GM21786 (cell line): Measurements from ENCODE around the gene SEMA6B.

ENCODE experiments used
- ATAC-seq: cut with Tn5 transposase; IDR thresholded peaks from one replicate; pipeline ENCODE4 v1.9.1; 2021; ENCODE audit not compliant: unreplicated experiment

Gene SEMA6B

GRCh38 chr19:4513248-4513647, 46.2 kb downstream of the SEMA6B start:
- ATAC-seq = no peak

GRCh38 chr19:4512070-4512469, 47.4 kb downstream of the SEMA6B start:
- no peak for ATAC-seq

DNA sequence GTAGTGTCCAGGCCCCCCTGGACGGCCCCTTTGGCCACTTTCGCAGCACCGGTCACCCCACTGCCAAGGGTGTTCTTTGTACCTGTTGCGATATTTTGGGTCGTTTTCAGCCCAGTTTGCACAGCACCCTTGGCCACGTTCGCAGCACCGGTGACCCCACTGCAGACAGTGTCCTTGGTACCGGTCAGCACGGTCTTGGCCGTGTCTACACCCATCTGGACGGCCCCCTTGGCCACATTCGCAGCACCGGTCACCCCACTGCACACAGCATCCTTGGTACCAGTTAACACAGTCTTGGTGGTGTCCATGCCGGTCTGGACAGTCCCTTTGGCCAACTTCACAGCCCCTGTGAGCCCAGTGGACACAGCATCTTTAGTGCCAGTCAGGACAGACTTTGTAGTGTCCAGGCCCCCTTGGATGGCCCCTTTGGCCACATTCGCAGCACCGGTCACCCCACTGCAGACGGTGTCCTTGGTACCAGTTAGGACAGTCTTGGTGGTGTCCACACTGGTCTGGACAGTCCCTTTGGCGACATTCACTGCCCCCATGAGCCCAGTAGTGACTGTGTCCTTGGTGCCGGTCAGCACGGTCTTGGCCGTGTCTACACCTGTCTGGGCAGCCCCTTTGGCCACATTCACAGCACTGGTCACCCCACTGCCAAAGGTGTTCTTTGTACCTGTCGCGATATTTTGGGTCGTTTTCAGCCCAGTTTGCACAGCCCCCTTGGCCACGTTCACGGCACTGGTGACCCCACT, 48.0 kb downstream of the SEMA6B start:
- no peak for ATAC-seq

DNA sequence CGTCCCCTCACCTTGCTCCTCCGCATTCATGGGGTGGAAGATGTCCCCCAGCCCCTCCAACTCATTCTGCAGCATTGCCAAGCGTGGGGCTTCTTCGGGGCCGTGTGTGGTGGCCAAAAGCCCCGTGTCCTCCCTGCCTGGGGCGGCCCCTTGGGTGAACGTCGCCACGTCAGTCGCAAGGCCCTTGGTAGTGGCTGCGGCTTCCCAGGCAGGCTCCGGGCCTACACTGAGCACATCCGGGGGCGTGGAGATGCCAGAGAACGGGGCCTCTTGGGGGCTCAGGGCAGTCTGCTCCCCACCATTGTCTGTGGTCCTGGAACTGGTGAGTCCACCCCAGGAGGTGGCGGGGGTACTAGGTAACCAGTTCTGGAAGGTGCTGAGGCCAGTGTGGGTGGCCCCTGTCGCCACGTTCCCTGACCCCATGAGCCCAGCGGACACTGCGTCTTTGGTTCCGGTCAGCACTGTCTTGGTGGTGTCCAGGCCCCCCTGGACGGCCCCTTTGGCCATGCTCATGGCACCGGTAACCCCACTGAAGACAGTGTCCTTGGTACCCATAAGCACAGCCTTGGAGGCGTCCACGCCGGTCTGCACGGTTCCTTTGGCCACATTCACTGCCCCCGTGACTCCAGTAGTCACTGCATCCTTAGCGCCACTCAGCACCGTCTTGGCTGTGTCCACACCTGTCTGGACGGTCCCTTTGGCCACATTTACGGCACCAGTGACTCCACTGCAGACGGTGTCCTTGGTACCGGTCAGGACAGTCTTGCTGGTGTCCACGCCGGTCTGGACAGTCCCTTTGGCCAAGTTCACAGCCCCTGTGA, 48.8 kb downstream of the SEMA6B start:
- ATAC-seq = no peak

DNA sequence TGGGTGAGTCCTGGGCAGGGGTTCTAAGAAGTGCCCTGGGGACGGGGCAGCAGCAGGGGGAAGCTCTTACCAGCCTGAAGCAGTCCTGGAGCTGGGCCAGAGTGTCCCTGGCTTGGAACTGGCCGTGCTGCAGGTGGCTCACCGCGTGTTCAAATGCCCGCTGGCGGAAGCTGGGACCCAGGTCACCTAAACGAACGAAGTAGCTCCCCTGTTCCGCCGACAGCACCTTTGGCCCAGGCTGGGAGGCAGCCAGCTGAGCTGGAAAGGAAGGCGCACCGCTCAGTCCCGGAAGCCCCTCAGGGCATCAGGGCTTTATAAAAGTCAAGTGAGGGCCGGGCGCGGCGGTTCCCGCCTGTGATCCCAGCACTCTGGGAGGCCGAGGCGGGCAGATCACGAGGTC, 50.8 kb downstream of the SEMA6B start:
- ATAC-seq = no peak

DNA sequence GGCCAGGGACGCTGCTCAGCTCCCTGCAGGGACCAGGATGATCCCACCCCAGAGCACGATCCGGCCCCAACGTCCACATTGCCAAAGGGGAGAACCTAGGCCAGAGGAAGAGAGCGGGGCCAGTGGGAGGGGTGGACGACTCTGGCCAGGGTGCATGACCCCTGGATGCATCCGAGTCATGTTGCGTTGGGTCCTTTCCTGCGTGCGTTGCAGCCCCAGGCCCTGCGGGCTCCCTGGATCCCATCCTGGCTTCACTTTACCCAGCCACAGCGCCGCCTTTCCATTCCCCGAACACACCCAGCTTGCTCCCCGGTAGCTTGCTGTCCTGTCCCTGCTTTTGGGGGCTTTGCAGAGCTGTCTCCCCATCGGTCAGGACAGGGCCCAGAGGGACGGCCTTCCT, 51.7 kb downstream of the SEMA6B start:
- ATAC-seq = no peak

- ATAC-seq = no peak
Observed at GRCh38 chr19:4507150-4507452, 52.4 kb downstream of the SEMA6B start.

- no peak for ATAC-seq
Observed at GRCh38 chr19:4506449-4507149, 52.9 kb downstream of the SEMA6B start.

- no peak for ATAC-seq
Observed at GRCh38 chr19:4505570-4506448, 53.7 kb downstream of the SEMA6B start.

GRCh38 chr19:4504891-4505569, 54.5 kb downstream of the SEMA6B start:
- no peak for ATAC-seq

DNA sequence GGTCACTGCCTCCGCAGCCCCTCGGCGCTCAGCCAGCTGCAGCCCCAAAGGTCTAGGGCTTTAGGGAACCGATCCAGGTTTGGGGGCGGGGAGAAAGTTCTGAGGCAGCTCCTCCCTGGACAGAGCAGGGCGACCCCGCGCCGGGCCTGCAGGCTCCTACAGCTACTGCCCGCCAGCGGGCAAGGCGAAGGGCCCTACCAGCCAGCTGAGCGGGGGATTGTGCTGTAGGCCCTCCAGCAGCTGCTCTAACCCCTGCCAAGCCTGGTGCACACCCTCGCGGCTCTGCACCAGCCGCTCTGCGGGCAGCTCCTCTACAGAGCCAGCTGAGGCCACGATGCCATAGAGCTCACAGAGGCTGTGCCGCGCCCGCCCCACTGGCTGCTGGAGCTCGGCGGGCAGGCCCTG, 55.2 kb downstream of the SEMA6B start:
- no peak for ATAC-seq

DNA sequence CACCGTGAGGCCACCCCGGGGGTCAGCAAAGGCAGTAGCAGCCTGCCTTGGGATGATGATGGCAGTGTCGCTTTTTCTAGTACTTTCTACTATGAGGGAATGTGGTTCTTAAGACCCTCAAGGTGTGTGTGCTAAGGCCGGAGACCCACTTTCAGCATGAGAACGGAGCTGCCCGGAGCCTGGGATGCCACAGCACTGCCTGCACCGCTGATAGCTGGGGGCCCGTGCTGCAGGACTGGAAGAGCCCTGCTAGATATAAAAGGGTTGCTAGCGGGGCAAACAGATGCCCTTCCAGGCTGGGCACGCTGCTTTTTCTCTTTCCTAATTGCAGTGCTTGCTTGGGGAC, 55.7 kb downstream of the SEMA6B start:
- no peak for ATAC-seq

DNA sequence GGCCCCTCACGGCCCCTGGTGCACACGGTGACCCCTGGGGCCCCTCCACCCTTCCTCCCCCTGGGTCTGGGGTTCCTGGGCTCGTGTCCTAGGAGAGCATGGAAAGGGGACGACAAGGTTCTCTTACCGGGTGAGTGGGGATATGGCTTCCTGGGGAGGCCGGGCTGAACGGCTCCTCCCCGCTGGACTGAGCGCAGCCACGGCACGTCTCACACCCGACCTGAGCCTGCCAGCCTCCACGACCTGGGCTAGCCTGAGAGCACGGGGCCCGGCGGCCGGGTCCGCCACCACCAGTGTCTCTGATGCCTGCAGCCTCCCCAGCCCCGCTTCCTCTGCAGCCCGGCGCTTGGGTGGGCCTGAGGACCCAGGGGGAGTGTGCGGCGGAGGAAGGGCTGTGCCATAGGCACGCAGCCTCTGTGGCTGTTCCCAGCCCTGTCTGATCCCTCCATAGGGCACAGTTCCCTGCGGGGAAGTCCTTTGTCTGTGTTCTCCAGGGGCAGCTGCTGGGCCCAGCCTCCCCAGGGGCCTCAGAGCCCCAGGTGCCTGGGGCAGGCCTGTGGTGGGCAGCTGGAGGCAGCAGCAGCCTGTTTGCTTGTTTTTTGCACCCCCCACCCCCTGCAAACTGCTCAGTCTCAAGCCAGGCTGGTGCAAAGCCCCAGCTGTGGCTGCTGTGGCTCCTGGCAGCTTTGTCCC, 56.2 kb downstream of the SEMA6B start:
- ATAC-seq = no peak

DNA sequence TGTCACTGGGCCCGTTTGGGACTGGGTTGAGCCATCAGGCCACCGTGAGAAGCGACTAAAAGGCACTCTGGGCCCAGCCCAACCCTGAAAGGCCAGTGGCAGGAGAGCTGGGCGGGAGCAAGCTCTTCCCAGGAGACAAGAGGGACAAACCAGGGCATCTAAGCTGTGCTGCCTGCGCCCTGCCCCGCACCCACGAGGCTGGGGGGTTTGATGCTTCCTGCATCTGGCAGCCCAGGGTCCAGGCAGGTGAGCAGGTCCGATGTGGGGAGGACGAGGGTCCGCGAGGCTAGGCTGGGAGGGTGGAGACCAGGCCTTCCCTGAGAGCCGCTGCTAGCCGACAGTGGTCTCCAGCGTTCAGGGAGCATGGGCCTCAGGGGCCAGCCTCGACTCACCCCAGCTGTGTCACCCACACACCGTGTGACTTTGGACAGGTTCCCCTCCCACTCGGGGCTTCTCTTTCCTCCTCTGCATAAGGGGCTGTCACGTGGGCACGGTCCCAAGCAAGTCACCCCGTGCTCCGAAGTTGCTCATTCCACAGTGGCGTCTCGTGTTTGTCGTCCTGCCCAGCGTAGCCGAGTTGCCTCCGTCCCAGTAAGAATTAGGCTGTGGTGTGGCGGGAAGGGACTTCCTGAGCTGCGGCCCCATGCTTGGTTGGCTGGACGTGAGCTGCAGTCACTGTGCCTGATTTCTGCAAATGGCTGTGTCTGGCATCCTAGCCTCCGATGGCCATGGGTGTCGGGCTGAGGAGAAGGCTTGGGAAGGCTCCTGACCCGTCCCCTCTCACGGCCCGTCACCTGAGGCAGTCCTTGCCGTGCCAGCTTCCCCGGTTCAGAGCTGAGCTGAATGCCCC, 57.0 kb downstream of the SEMA6B start:
- no peak for ATAC-seq

DNA sequence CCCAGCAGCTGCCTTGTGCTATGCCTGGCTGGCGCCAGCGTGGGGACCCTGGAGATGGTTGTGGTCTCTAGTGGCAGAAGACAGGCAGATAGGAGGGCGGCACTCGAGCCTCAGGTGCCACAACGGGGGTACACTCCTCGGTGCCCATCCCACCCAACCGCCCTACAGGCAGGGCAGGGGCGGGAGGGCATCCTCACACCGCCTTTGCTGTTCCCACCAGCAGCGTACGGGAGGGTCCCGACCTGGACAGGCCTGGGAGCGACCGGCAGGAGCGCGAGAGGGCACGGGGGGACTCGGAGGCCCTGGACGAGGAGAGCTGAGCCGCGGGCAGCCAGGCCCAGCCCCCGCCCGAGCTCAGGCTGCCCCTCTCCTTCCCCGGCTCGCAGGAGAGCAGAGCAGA, 57.8 kb downstream of the SEMA6B start:
- no peak for ATAC-seq

DNA sequence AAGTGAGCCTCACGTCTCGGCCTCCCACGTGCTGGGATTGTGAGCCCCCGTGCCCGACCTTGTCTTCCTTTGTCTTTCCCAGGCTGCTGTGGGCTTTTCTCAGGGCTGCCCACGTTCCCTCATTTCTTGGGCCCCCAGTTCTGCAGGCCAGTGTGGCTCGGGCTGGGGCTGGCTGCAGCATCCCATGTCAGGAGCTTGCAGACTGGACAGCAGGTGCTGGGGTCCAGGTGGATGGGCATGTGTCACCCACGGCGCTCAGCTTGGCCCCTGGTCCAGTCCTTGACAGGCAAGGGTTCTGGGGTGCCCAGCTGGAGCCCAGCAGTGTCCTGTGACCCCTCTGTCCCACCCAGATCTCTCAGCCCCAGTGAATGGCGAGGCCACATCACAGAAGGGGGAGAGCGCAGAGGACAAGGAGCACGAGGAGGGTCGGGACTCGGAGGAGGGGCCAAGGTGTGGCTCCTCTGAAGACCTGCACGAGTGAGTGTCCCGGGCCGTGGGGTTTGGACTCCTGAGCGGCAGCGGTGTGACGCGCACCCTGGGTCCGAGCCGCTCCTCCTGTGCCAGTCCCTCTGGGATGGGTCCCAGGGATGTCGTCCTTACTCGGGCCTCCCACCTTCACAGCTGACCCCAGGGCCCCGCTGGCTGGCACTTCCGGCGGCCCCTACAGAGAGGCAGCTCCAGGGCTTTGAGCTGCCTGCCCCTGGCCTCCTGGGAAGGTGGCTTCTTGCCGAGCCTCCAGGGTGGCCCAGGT, 58.5 kb downstream of the SEMA6B start:
- ATAC-seq = no peak

- no peak for ATAC-seq
Observed at GRCh38 chr19:4499855-4500254, 59.6 kb downstream of the SEMA6B start.

- no peak for ATAC-seq
Observed at GRCh38 chr19:4499318-4499717, 60.2 kb downstream of the SEMA6B start.
